Epithelial cell of proximal tubule (primary cell): ENCODE measurements around the gene SPNS2. TPM values are rescaled to one million over a fixed set of nuclear protein-coding genes. Genes with fewer than 3 reads are reported as not detected.
A peak's percentile ranks its signal among the peaks of the same experiment; 100 is the strongest.

Experiments used
- DNase-seq: peaks from one replicate; pipeline ENCODE4 v3.0.0-alpha.2; 2011; ENCODE audit warnings: low read depth
- H3K4me3 ChIP-seq: 2 replicates; pipeline ENCODE4 v1.5.1; 2011; ENCODE audit warnings: low read depth, mild to moderate bottlenecking, low read length
- total RNA-seq: library from RNA; depleted of rRNA; stranded (reverse); fragments of >200 nt; gene quantifications from 2 replicates; pipeline ENCODE4 v1.2.3, GENCODE V29; 2015
- TF ChIP-seq, protein P1 (sequence below): conservative IDR thresholded peaks from 2 replicates; pipeline ENCODE4 v1.5.1; 2012; ENCODE audit warnings: low read depth, mild to moderate bottlenecking, low read length

SPNS2 gene
- total RNA-seq, 1 donor from 2014 or later: 162 TPM

GRCh38 chr17:4499431-4500190 is 930 bp downstream of the SPNS2 start:
- H3K4me3 ChIP-seq: peak overlapping the region; percentile 71
- DNase-seq: no peak
- TF ChIP-seq, protein P1, sequence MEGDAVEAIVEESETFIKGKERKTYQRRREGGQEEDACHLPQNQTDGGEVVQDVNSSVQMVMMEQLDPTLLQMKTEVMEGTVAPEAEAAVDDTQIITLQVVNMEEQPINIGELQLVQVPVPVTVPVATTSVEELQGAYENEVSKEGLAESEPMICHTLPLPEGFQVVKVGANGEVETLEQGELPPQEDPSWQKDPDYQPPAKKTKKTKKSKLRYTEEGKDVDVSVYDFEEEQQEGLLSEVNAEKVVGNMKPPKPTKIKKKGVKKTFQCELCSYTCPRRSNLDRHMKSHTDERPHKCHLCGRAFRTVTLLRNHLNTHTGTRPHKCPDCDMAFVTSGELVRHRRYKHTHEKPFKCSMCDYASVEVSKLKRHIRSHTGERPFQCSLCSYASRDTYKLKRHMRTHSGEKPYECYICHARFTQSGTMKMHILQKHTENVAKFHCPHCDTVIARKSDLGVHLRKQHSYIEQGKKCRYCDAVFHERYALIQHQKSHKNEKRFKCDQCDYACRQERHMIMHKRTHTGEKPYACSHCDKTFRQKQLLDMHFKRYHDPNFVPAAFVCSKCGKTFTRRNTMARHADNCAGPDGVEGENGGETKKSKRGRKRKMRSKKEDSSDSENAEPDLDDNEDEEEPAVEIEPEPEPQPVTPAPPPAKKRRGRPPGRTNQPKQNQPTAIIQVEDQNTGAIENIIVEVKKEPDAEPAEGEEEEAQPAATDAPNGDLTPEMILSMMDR: no peak

GRCh38 chr17:4500191-4500571 is 1.5 kb downstream of the SPNS2 start:
- peak overlapping the region; percentile 71 for H3K4me3 ChIP-seq
- no peak for DNase-seq
- TF ChIP-seq, protein P1: peak; percentile 10

DNA sequence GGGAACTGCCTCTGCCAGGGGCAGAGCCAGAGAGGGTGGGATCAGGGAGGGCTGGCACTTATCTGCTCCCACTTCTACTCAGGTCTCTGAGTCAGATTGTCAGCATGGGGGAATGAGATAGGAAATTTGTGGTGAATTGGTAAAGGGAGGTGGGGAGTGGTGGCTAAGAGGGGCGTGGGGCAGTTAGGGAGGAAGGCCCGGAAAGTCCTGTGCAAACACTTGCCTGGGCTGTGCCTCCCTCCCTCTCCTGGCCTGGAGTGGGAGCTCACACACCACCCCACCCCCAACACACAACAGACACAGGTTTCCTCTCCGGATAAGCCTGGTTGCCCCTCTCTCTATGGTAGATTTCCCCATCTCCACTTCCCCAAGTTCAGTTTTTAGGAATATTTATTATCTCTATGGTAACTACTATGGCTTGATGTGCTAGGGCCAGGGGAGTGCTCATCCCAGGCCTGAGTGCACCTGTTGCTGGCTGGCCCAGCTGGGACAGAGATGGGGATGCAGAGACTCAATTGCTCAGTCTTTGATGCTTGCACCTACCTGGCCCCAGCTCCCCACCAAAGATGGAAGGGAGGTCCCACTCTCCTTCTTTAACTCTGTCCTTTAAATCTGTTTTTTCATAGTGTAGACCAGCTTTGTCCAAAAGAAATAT is 2.7 kb downstream of the SPNS2 start:
- DNase-seq: no peak
- peak overlapping the region; percentile 71 for H3K4me3 ChIP-seq
- TF ChIP-seq, protein P1: no peak

- no peak overlapping the region for H3K4me3 ChIP-seq
- DNase-seq: no peak
- TF ChIP-seq, protein P1: no peak
These were observed 3.9 kb downstream of the SPNS2 start for GRCh38 chr17:4502466-4503154.

DNA sequence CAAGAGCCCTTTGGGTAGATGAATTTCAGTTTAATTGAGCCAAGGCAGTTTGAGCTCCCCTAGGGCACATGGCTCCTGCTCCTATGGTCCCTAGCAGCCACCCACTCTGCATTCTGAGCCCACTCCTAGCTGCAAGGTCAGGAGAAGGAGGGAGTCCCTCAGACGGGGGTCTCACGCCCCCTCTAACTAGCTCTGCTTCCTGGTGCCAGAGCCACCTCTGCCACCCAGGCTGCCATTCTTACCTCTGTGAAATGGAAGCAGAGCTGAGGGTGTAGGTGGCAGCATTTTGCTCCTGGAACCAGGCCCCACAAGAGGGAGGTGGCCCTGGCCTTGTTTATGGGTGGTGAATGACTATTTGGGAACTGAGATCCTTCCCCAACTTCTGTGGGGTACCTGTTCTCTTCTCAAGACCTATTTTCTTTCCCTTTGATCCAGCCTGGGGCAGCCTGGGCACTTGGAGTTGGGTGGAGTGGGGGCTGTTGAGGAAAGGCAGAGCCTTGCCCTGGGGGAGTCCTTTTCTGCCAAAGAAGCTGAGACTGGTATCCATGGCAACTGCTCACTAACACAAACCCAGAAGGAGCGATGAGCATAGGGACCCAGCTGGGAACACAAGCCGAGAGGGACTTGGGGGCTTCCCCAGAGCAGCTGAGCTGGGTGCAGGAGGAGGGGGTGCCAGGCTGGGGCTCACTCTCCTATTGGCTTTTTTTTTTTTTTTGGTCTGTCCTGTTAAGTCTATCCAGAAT is 4.8 kb downstream of the SPNS2 start:
- DNase-seq: no peak
- H3K4me3 ChIP-seq: no peak overlapping the region
- TF ChIP-seq, protein P1: no peak

GRCh38 chr17:4504188-4504587 is 5.5 kb downstream of the SPNS2 start:
- TF ChIP-seq, protein P1: no peak
- no peak for DNase-seq

More at GRCh38 chr17:4504188-4504587, 5.5 kb downstream of the SPNS2 start:
- no peak overlapping the region for H3K4me3 ChIP-seq
